Measurements from ENCODE around the gene SYT3.

SYT3 gene

GRCh38 chr19:50669302-50670101 lies 29.8 kb upstream of the SYT3 start:
- no peak overlapping the region for H3K4me3 ChIP-seq (ENCODE audit: low read length)
- H3K27me3 ChIP-seq (ENCODE audit: control insufficient read depth, insufficient read depth, low read length): peaks cover 21% of the 10 kb centered on the region
- no peaks in the 10 kb centered on the region for H3K4me1 ChIP-seq (ENCODE audit: control insufficient read depth, insufficient read depth, low read length)
- H3K9ac ChIP-seq (ENCODE audit: low read depth, low read length): no peak overlapping the region
- H3K9me3 ChIP-seq (replicated peaks; ENCODE audit: low read length): no peaks in the 10 kb centered on the region
- H3K4me2 ChIP-seq (ENCODE audit: low read length): no peak overlapping the region
- no peaks in the 10 kb centered on the region for H3K36me3 ChIP-seq (ENCODE audit: insufficient read depth, low read length)

GRCh38 chr19:50668879-50669278 lies 29.2 kb upstream of the SYT3 start:
- H3K4me3 ChIP-seq (ENCODE audit: low read length): no peak overlapping the region
- no peak overlapping the region for H3K4me2 ChIP-seq (ENCODE audit: low read length)
- H3K9ac ChIP-seq (ENCODE audit: low read depth, low read length): no peak overlapping the region
- H3K36me3 ChIP-seq (ENCODE audit: insufficient read depth, low read length): no peaks in the 10 kb centered on the region
- no peaks in the 10 kb centered on the region for H3K4me1 ChIP-seq (ENCODE audit: control insufficient read depth, insufficient read depth, low read length)
- no peaks in the 10 kb centered on the region for H3K9me3 ChIP-seq (replicated peaks; ENCODE audit: low read length)
- H3K27me3 ChIP-seq (ENCODE audit: control insufficient read depth, insufficient read depth, low read length): peaks cover 17% of the 10 kb centered on the region

GRCh38 chr19:50668416-50668815 lies 28.7 kb upstream of the SYT3 start:
- no peak overlapping the region for H3K4me3 ChIP-seq (ENCODE audit: low read length)
- H3K4me2 ChIP-seq (ENCODE audit: low read length): no peak overlapping the region
- H3K27me3 ChIP-seq (ENCODE audit: control insufficient read depth, insufficient read depth, low read length): peaks cover 17% of the 10 kb centered on the region
- H3K36me3 ChIP-seq (ENCODE audit: insufficient read depth, low read length): no peaks in the 10 kb centered on the region
- H3K9me3 ChIP-seq (replicated peaks; ENCODE audit: low read length): no peaks in the 10 kb centered on the region
- H3K9ac ChIP-seq (ENCODE audit: low read depth, low read length): no peak overlapping the region
- H3K4me1 ChIP-seq (ENCODE audit: control insufficient read depth, insufficient read depth, low read length): no peaks in the 10 kb centered on the region

GRCh38 chr19:50667759-50668231 lies 28.1 kb upstream of the SYT3 start:
- no peak overlapping the region for H3K4me3 ChIP-seq (ENCODE audit: low read length)
- H3K4me1 ChIP-seq (ENCODE audit: control insufficient read depth, insufficient read depth, low read length): no peaks in the 10 kb centered on the region
- no peaks in the 10 kb centered on the region for H3K36me3 ChIP-seq (ENCODE audit: insufficient read depth, low read length)
- no peaks in the 10 kb centered on the region for H3K9me3 ChIP-seq (replicated peaks; ENCODE audit: low read length)
- H3K27me3 ChIP-seq (ENCODE audit: control insufficient read depth, insufficient read depth, low read length): peaks cover 17% of the 10 kb centered on the region
- H3K4me2 ChIP-seq (ENCODE audit: low read length): no peak overlapping the region
- H3K9ac ChIP-seq (ENCODE audit: low read depth, low read length): no peak overlapping the region

- H3K9ac ChIP-seq (ENCODE audit: low read depth, low read length): no peak overlapping the region
- no peak overlapping the region for H3K4me3 ChIP-seq (ENCODE audit: low read length)
- H3K9me3 ChIP-seq (replicated peaks; ENCODE audit: low read length): no peaks in the 10 kb centered on the region
- H3K36me3 ChIP-seq (ENCODE audit: insufficient read depth, low read length): no peaks in the 10 kb centered on the region
- no peak overlapping the region for H3K4me2 ChIP-seq (ENCODE audit: low read length)
- H3K4me1 ChIP-seq (ENCODE audit: control insufficient read depth, insufficient read depth, low read length): no peaks in the 10 kb centered on the region
- H3K27me3 ChIP-seq (ENCODE audit: control insufficient read depth, insufficient read depth, low read length): peaks cover 17% of the 10 kb centered on the region
Measured at GRCh38 chr19:50667177-50667758, 27.6 kb upstream of the SYT3 start.

GRCh38 chr19:50666346-50667176 lies 26.9 kb upstream of the SYT3 start:
- Histone ChIP-seq H3K9me3 (replicated peaks; ENCODE audit: low read length) (no peaks in the 10 kb centered on the region), H3K4me2 (ENCODE audit: low read length) (no peak overlapping the region), H3K4me1 (ENCODE audit: control insufficient read depth, insufficient read depth, low read length) (no peaks in the 10 kb centered on the region), H3K4me3 (ENCODE audit: low read length) (no peak overlapping the region), H3K36me3 (ENCODE audit: insufficient read depth, low read length) (no peaks in the 10 kb centered on the region), H3K9ac (ENCODE audit: low read depth, low read length) (no peak overlapping the region), H3K27me3 (ENCODE audit: control insufficient read depth, insufficient read depth, low read length) (peaks cover 17% of the 10 kb centered on the region)

GRCh38 chr19:50664204-50664603 lies 24.5 kb upstream of the SYT3 start:
- H3K4me1 ChIP-seq (ENCODE audit: control insufficient read depth, insufficient read depth, low read length): no peaks in the 10 kb centered on the region
- H3K36me3 ChIP-seq (ENCODE audit: insufficient read depth, low read length): no peaks in the 10 kb centered on the region
- no peak overlapping the region for H3K4me2 ChIP-seq (ENCODE audit: low read length)
- no peaks in the 10 kb centered on the region for H3K9me3 ChIP-seq (replicated peaks; ENCODE audit: low read length)
- H3K27me3 ChIP-seq (ENCODE audit: control insufficient read depth, insufficient read depth, low read length): peaks cover 10% of the 10 kb centered on the region
- no peak overlapping the region for H3K9ac ChIP-seq (ENCODE audit: low read depth, low read length)
- H3K4me3 ChIP-seq (ENCODE audit: low read length): no peak overlapping the region

GRCh38 chr19:50663482-50663790 lies 23.8 kb upstream of the SYT3 start:
- H3K9me3 ChIP-seq (replicated peaks; ENCODE audit: low read length): no peaks in the 10 kb centered on the region
- no peak overlapping the region for H3K4me3 ChIP-seq (ENCODE audit: low read length)
- no peaks in the 10 kb centered on the region for H3K36me3 ChIP-seq (ENCODE audit: insufficient read depth, low read length)
- no peak overlapping the region for H3K9ac ChIP-seq (ENCODE audit: low read depth, low read length)
- peaks cover 8% of the 10 kb centered on the region for H3K27me3 ChIP-seq (ENCODE audit: control insufficient read depth, insufficient read depth, low read length)
- H3K4me2 ChIP-seq (ENCODE audit: low read length): no peak overlapping the region
- no peaks in the 10 kb centered on the region for H3K4me1 ChIP-seq (ENCODE audit: control insufficient read depth, insufficient read depth, low read length)

GRCh38 chr19:50662651-50663481 lies 23.2 kb upstream of the SYT3 start:
- H3K36me3 ChIP-seq (ENCODE audit: insufficient read depth, low read length): no peaks in the 10 kb centered on the region
- H3K27me3 ChIP-seq (ENCODE audit: control insufficient read depth, insufficient read depth, low read length): peaks cover 8% of the 10 kb centered on the region
- H3K4me1 ChIP-seq (ENCODE audit: control insufficient read depth, insufficient read depth, low read length): no peaks in the 10 kb centered on the region
- no peaks in the 10 kb centered on the region for H3K9me3 ChIP-seq (replicated peaks; ENCODE audit: low read length)
- no peak overlapping the region for H3K4me3 ChIP-seq (ENCODE audit: low read length)
- H3K4me2 ChIP-seq (ENCODE audit: low read length): no peak overlapping the region
- H3K9ac ChIP-seq (ENCODE audit: low read depth, low read length): no peak overlapping the region

GRCh38 chr19:50661766-50662650 lies 22.3 kb upstream of the SYT3 start:
- Histone ChIP-seq H3K4me2 (ENCODE audit: low read length) (no peak overlapping the region), H3K4me3 (ENCODE audit: low read length) (no peak overlapping the region), H3K9ac (ENCODE audit: low read depth, low read length) (no peak overlapping the region), H3K4me1 (ENCODE audit: control insufficient read depth, insufficient read depth, low read length) (no peaks in the 10 kb centered on the region), H3K27me3 (ENCODE audit: control insufficient read depth, insufficient read depth, low read length) (peaks cover 8% of the 10 kb centered on the region), H3K36me3 (ENCODE audit: insufficient read depth, low read length) (no peaks in the 10 kb centered on the region), H3K9me3 (replicated peaks; ENCODE audit: low read length) (peaks cover 3% of the 10 kb centered on the region)

All from skeletal muscle satellite cell (primary cell).